Gastroesophageal sphincter (tissue), 3 donors: ENCODE data around the gene COL18A1.

Source experiments
- CTCF ChIP-seq, 4 experiments: fragments of 200-600 bp in 2 of 4; fragments of 450-650 bp in 2 of 4; sonication (generic) in 1 of 4; IDR thresholded peaks; one replicate each; pipeline ENCODE4 v1.5.1; 2017 to 2019; ENCODE audit warnings: antibody characterized with exemption in 4 of 4, mild to moderate bottlenecking in 2 of 4, moderate library complexity in 2 of 4
- EP300 ChIP-seq: sonication (generic); formaldehyde crosslinking; IDR thresholded peaks from one replicate; pipeline ENCODE4 v1.6.1; 2017; ENCODE audit warnings: antibody characterized with exemption, mild to moderate bottlenecking
- POLR2A ChIP-seq, 2 donors: fragments of 450-650 bp; IDR thresholded peaks; one replicate each; pipeline ENCODE4 v1.6.1; 2017; ENCODE audit warnings: antibody characterized with exemption in 2 of 2, mild to moderate bottlenecking in 2 of 2, moderate library complexity in 1 of 2
- POLR2AphosphoS5 ChIP-seq: sonication (generic); formaldehyde crosslinking; IDR thresholded peaks from one replicate; pipeline ENCODE4 v1.6.1; 2017; ENCODE audit warnings: antibody characterized with exemption

GRCh38 chr21:45412909-45413611, 8.1 kb downstream of the COL18A1 start:
- TF ChIP-seq CTCF (IDR thresholded peaks at IDR 0.05) (no peak), POLR2A (IDR thresholded peaks at IDR 0.05) (no peak), POLR2AphosphoS5 (no peak), EP300 (no peak)
